HepG2 (cell line): Measurements from ENCODE around the gene NDOR1.

Source experiments
- NFATC3 ChIP-seq: sonication (generic); formaldehyde crosslinking; IDR thresholded peaks from 2 replicates; pipeline ENCODE4 v1.5.1; 2020; ENCODE audit warnings: mild to moderate bottlenecking, missing genetic modification reagents
- TMF1 ChIP-seq: sonication (generic); formaldehyde crosslinking; IDR thresholded peaks from 2 replicates; pipeline ENCODE4 v1.8.1; 2022; ENCODE audit warnings: low read depth, missing genetic modification reagents

- TF ChIP-seq NFATC3 (CRISPR knock-in tag) = 0 out of 2 replicates have a peak, but pooled peaks have one; percentile 26
- TF ChIP-seq TMF1 (CRISPR knock-in tag) = no peak
These were observed 34.9 kb downstream of the NDOR1 start for GRCh38 chr9:137240318-137240840.
